ENCODE results near the gene VSIG8.
"Not testable (repeated sequence)": the region's sequence is repeated elsewhere in the genome, so short reads cannot be mapped to it uniquely, and the experiment has no call there.

The VSIG8 gene, protein sequence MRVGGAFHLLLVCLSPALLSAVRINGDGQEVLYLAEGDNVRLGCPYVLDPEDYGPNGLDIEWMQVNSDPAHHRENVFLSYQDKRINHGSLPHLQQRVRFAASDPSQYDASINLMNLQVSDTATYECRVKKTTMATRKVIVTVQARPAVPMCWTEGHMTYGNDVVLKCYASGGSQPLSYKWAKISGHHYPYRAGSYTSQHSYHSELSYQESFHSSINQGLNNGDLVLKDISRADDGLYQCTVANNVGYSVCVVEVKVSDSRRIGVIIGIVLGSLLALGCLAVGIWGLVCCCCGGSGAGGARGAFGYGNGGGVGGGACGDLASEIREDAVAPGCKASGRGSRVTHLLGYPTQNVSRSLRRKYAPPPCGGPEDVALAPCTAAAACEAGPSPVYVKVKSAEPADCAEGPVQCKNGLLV

DNA sequence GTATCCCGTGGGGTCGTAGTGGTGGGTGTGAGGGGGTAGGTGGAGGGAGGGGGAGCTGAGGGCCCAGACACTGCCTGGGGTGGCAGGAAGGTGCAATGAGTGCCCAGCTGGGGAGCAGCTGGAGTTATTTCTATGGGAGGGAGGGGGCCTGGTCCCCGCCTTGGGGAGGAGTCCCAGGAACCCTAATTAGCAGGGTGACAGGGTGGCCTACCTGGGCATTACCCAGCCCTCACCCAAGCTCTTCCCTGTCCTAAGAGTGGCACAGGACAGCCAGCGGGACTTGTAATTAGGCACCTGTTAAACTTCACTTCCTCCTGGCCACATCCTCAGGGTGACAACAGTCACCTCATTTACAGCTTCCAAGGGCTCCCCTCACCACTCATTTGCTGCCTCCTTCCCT lies at the start of gene VSIG8:
TSS of gene VSIG8 (minus strand) at position 101 of the 400 bp plus-strand sequence. CDS start 136 bp downstream, outside the sequence.
- DNase-seq: no peak

DNA sequence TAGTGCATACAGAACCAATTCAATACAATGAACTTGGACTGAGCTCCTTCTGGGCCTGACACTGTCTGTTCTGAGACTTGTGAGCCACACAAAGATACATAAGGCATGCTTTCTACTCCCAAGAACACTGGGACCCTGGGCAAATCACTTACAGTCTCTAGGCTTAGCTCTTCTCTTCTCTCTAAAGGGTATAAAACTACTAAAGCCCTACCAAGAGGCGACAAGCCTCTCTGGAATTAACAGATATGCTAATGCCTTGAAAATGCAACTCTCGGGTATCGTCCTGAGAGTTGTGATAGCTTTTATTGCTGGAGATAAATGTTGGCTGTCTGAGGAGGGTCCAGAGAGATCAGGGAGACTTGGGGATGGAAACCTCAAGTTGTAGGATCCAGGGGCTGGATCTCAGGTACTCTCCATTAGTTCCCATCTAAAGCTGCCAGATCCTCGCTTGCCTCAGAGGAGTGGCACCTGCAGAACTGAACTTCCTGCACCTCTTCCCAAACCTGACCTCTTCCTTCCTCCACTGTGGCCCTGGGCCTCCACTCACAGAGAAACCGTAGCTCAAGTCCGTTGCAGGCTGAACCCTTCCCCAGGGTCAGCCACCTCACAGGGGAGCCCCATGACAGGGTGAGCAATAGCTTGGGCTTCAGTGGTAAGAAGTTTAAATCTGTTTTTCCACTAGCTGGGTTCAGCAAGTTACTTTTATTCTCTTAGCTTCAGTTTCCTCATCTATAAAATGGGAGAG lies 49.0 kb upstream of the VSIG8 start:
- no peak for DNase-seq

DNA sequence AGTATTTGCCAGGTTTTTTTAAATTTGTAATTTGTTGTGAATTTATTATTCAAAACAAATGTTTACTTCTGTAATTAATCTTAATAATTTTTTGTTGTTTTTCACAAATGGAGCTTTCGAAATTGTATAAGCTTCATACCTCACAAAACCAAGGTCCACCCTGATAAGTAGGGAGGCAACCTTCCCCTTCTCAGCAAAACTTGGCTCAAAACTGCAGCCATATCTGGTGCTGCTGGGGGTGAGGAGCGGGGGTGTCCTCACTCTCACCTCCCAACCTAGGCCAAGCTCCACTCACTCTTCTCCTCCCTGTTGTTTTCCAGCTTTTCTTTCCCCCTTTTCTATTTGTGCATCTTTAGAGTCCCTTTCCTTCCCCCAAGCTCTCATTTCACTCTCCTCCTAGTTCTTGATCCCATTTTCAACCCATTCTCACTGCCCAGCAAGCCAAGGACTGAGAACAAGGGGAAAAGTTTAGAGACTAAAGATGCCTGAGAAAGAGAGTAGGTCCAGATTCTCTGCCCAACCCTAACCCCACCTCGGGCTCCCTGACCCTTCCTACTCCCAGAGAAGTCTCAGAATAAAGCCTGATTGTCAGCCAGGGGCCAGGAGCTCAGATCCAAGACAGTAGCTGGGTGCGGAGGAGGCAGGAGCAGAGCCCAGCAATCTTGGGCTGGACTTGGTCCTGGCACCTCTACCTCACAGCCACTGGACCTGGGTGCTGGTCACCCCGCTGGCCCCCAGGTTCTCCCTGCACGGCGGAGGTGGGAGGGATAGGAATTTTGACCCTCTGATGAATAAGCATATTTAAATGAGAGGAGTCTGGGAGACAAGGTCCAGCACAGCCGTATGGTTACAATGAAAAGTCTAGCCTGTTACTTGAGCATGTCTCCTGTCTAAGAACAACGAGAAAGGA lies 45.8 kb upstream of the VSIG8 start:
- no peak for DNase-seq

DNA sequence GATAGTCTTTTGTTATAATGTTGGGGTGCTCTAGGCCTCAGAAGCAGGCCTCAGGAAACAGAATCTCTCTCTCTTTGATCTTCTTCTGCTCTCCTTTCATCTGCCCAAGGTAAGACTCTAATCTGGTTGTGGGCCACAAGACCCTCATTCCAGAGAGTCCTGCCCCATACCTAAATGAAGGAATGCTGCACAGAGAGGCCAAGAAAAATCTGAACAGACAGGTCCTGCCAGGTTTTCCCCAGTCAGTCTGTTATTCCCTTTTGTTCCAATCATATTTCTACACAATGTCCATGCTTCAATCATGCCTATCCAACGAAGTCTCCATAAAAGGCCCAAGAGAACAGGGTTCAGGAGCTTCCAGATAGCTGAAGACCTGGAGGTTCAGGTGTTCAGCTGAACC lies 44.5 kb upstream of the VSIG8 start:
- no peak for DNase-seq

DNA sequence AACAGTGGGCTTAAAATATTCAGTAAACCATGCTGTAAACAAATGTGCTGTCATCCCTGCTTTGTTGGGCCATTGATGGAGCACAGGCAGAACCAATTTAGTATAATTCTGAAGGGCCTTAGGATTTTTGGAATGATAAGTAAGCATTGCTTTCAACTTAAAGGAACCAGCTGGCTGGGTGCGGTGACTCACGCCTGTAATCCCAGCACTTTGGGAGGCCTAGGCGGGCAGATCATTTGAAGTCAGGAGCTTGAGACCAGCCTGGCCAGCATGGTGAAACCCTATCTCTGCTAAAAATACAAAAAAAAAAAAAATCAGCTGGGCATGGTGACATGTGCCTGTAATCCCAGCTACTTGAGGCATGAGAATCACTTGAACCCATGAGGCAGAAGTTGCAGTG lies 41.6 kb upstream of the VSIG8 start:
- DNase-seq: not testable (repeated sequence)

DNA sequence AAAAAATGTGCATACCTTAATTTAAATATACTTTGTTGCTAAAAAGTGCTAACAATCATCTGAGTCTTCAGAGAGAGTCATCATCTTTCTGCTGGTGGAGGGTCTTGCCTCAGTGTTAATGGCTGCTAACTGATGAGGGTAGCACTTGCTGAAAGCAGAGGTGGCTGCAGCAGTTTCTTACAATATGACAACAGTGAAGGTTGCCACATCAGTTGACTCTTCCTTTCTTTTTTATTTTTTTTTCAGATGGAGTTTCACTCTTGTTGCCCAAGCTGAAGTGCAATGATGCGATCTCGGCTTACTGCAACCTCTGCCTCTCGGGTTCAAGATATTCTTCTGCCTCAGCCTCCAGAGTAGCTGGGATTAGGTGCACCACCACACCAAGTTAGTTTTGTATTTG lies 40.1 kb upstream of the VSIG8 start:
- DNase-seq: no peak

DNA sequence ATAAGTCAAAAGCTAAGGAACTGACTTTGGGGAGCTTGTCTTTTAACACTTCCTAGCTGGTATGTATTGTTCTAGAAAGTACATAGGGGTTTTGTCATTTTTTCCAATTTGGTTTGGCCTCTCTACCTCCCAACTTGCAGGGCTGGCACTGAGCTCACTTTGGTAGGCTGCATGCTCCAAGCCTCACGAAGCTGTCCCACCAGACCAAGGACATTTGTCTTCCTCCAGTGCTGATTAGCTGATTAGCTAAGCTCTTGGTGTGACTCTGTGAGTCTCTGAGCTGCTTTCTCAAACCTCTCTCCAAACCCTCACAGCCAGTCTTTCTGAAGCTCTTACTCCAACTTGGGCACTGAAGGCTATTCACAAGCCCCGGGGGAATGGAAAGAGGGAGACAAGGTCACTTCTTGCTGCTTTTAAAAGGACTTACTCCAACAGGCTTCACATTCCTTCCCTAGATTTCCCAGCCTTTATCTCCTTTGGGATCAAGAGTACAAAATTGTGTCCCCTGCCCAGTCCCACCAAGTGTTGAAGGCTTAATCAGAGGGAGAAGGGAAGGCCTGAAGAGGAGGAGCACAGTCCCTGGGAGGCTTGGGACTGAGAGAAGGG lies 38.4 kb upstream of the VSIG8 start:
- DNase-seq: no peak

DNA sequence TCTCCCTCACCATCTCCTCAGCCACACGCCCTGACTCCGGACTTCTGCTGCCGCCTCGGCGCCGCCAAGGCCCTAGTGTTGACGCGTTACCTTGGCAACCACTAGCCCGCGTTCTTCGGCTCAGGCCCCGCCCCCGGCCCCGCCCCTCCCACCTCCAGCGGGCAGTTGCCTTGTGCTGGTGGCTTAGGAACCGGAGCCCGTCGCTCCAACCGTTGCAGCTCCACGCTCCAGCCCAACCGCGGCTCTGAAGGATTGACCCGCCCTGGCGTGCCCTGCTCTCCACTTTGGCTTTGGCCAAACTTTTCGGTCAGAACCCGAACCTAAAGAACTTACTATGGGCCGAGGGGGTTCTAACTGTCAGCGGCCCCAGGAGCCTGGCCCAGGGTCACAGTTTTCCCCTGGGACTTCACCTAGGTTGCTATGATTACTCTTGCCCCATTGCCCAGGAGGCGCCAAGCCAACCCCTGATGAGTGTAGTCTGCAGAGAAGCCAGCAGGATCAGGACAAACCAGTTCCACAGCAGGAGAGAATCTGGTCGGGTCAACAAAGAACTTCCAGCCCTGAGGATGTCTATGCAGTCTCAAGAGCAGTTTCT lies 37.7 kb upstream of the VSIG8 start, which contains the start of gene CFAP45:
TSS of gene CFAP45 (minus strand) at position 80 of the 595 bp plus-strand sequence. CDS start at position 13, 67 bp downstream.
- DNase-seq: peak; percentile 83

DNA sequence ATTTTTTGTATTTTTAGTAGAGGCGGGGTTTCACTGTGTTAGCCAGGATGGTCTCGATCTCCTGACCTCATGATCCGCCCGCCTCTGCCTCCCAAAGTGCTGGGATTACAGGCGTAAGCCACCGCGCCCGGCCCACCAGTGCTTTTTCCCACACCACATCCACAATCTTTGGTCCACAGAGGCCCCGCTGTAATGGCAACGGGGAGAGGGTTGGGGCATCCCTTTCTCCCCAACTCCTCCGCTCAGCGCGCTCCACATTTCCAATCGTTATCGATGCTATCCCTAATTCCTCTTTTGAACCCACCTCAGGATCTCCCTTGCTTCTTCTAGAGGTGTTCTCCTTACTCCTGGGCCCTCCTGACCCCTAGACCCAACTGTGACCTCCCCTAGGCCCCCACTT lies 37.2 kb upstream of the VSIG8 start:
- DNase-seq: not testable (repeated sequence)

DNA sequence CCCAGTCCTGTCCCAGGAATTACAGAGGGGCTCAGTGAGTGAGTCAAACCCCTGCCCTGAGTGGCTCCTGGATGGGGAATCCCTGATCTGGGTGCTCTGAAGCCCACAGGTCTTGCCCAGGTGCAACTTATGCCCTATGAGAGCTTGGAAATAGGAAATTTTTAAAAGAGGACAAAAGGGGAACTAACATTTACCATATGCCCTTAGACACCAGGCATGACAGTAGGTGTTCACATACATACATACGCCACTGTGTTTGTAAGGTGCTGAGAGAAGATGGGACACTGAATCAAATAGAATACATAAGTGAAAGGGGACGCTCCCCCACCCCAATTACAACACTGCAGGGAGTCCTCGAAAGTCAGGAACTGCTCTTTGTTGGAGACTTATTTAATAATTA lies 36.1 kb upstream of the VSIG8 start:
- no peak for DNase-seq

DNA sequence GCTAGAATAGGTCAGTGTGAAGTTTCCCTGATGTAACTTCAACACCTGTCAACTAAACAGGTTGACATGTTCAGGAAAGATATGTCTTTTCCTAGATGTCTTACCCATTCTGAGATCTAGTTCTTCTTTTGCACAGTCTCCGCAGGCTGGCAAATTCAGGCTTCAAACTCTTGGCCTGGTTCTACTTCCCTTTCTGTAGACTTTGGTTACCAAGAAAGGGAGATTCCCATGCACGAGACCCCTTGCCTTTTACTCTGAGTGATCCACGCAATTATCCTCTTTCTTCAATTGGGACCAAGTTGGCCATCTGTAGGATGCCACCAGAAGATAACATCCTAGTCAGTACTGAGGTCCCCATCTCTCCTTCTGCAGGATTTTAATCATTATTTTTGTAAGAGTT lies 35.5 kb upstream of the VSIG8 start:
- DNase-seq: no peak

DNA sequence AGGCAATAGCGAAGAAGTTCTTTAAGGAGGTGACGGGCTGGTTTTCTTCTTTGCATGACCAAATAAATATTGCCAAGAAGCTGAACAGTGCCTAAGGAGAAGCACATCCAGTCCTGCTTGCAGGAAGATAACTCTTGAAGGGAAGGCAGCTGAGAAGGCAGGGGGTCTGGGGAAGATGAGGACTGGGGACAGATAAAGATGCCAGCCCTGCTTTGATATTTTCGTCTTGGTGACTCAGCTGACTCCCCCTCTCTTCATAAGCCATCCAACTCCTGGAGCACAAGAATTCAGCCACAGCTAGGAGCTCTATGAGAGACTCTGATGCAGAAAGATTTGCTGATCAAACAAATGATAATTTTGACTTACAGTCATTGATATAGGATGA lies 34.1 kb upstream of the VSIG8 start:
- no peak for DNase-seq

DNA sequence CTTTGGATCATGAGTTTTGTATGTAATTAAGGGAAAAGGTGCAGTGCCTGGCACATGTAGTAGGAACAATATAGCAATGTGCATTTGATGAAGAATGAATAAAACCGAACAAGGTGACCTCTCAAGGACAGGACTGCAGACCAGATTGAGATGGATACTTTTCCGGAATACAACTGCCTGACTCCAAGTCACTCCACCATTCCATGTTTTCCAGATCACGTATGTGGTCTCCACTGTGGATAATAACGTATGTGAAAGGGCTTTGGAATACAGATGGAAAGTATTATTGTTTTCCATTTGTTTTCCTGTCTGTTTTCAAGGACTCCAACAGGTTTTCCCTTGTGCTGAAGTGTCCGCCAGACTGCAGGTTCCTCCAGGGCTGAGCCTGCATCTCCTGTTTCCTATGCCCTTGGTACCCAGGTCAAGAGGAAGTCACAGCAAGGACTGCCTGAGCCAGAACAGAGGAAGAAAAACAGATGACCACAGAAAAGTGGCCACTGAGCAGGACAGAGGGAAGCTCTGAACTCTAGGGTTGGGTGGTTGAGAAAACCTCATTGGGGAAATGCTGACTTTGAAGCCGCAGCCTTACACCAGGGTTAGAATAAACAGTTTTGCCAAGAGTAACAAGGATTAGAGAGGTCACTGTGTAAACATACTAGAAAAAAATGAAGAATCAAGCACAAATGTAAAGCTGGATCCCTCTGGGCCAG lies 33.5 kb upstream of the VSIG8 start:
- DNase-seq: no peak

DNA sequence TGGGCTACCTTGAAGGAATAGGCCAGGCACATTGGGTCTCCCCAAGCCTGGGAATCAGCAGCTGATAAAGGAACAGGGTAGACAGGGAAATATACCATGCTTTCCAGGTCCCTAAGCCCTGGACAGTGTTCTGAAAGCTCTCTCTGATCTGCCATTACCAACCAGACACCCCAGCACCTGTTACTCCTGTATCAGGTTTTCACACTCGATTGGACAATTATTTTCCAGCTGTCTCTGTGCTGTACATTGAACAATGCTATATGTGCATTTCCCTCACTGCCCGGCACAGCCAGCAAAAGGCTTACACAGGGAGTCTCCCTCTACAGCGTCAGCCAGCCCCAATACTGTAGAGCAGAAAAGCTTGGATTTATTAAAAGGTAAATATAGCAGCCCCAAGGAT lies 32.8 kb upstream of the VSIG8 start:
- DNase-seq: no peak

DNA sequence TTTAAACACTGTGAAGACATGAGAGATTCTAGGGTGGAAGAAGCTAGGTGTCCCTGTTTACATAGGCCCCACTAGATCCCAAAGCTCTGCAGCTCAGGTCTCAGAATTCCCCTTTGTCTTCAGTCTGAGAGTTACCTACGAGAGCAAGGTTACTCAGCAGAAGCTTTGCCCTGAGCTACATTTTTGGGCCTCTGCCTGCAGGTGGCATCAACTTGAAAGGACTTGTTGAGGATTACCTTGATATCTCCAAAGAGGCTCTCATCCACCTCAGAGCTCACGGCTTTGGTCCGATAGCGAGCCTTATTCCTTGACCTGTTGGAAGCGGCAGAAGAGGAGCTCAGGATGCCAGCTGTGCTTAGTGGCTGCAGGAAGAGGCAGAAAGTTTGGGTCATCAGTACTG lies 30.5 kb upstream of the VSIG8 start:
- no peak for DNase-seq

DNA sequence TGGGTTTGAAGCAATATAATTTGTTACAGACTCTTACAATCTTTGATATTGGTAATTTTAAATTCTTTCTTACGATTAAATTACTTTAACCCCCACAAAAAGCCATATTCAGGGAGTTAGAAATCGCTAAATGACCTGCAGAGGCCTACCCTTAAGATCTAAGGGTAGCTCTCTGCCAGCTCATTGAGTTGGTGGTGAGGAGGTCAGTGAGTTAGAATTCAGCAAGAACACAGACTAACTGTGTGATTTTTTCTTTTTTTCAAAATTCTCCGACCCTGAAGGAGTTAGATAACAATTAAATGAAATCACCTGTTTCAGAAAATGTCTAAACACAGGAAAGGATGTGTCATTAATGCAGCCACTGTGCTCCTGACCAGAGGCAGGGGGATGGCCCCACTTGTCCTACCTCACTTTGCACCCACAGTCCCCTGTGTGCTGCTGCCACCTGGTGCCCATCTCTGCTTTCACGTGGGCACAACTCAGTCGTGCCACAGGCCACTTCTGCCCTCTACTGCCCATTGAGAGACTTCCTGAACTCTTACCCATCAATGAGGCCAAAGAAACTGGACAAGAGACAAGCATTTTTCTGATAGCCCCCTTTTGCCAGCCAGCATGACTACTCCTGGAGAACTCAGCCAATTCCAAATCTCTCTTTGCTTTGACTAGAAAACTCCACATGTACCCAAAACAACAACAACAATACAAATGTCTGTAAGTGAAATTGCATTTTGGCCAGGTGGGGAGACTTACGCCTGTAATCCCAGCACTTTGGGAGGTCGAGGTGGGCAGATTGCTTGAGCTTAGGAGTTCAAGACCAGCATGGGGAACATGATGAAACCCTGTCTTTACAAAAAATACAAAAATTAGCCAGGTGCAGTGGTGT lies 29.1 kb upstream of the VSIG8 start:
- peak; percentile 87 for DNase-seq

DNA sequence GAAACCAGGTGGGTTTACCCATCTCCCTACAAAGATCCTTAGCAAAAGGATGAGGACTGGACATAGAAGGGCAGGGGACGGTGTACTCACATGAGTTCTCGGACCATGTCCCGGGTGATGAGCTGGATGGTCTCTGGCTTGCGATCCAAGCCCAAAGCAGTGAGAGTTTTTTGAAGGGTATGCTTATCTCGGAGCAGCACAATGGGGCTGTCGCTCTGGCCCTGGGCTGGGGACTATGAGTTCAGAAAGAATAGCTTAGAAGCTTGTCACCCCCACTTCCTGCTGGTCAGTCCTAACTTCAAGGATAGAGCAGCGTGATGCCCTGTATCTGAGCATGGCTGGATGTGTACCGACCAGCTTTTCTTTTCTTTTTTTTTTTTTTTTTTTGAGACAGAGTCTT lies 27.9 kb upstream of the VSIG8 start:
- DNase-seq: no peak

DNA sequence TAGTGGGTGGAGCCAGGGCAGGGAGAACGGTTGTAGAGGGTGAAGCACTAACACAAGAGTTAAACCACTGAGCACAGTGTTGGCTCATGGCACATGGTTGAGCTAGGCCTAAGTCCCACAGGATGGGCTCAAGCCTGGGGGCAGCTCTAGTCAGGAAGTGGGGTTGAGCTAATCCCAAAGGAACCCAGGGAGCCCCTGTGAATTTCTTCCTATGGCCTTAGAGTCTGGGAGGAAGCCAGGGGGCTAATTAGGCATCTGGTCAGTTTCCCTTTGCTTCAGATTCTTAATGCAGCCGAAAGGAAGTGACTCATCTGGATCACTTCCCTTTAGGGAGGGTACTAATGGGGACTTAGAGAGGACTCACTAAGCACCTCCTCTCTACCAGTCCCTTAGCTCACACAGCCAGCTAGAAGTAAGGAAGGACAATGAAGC lies 27.4 kb upstream of the VSIG8 start:
- no peak for DNase-seq

DNA sequence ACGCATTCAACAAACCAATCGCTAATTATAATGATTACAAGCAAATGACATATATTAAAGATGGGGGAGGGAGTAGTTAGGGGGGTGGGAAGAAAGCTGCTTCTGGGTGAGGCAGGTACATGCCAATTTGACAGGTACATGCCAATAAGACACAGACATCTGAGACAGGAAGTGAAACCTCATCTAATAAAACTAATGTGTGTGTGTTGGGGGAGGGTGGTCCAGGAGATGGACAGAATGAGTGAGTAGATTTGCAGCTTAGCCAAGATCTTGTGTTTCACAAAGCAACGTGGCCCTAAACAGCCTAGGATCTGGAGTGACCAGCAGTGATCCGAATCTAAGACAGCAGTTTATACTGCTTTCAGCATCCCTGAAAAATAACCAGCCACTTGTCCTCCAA lies 26.7 kb upstream of the VSIG8 start:
- peak; percentile 9 for DNase-seq

DNA sequence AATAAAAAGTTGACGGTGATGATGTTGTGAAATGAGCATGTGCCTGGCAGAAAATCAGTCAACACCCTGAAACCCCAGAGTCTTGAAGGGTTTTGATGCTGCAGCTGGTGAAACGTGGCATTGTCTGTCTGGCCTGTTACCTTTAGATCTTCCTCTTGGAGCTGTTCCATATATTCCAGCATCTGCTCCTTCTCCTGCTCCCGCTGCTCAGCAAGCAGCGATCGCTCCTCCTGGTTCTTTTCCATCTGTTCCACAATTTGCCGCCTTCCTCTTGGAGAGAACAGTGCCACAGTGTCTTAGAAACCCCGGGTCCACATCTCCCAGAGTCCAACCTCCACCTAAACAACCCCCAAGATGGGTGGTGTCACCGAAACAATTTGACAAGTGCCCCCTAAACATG lies 21.8 kb upstream of the VSIG8 start:
- DNase-seq: no peak

DNA sequence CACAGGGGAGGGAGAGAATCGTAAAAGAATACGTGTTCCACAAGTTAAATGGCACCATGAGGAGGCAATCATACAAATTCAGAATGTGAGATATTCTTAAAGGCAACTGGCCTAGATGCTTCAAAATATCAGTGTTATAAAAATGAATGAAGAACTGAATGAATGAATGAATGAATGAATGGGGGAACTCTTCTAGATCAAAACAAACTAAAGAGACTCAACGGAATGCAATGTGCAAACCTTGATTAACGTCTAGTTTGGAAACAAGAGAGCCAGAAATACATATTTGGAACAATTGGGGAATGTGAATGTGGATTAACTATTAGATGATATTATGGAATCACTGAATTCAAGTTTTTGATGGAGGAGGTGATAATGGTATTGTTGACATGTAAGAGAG lies 20.7 kb upstream of the VSIG8 start:
- DNase-seq: no peak
